ENCODE results near the gene DQX1.

DQX1 gene

DNA sequence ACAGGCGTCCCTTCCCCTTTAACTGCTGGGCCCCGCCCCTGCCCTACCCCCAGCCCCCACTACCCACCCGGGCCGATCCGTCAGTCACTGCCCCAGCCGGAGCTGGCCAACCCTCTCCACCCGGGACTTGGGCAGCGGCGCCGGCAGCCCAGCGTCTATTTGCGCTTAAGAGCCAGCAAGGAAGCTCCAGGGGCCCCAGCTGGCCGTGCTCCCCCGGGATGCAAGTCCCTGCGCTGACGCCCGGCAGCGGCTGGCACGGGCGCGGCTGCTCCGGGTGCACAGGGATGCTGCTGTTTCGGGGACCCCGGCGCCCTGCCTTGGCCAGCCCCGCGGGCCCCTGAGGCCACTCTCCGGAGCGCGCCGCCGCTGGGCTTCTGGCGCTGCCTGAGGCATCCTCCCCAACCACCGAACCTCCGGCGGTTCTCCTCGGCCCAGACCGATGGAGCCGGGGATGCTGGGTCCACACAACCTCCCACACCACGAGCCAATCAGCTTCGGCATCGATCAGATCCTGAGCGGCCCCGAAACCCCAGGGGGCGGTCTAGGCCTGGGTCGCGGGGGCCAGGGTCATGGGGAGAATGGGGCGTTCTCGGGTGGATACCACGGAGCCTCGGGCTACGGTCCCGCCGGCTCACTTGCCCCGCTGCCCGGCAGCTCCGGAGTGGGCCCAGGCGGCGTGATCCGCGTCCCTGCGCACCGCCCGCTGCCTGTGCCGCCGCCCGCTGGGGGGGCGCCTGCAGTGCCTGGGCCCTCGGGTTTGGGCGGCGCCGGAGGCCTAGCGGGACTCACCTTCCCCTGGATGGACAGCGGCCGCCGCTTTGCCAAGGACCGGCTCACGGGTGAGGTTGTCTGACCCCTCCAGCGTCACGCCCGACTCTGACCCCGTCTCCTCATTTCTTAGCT lies 11.4 kb downstream of the DQX1 start, which contains the start of gene TLX2:
Gene TLX2 (plus strand): TSS at position 83 of the 903 bp plus-strand sequence. CDS start 357 bp downstream, at position 440.
- TF ChIP-seq, protein P1, sequence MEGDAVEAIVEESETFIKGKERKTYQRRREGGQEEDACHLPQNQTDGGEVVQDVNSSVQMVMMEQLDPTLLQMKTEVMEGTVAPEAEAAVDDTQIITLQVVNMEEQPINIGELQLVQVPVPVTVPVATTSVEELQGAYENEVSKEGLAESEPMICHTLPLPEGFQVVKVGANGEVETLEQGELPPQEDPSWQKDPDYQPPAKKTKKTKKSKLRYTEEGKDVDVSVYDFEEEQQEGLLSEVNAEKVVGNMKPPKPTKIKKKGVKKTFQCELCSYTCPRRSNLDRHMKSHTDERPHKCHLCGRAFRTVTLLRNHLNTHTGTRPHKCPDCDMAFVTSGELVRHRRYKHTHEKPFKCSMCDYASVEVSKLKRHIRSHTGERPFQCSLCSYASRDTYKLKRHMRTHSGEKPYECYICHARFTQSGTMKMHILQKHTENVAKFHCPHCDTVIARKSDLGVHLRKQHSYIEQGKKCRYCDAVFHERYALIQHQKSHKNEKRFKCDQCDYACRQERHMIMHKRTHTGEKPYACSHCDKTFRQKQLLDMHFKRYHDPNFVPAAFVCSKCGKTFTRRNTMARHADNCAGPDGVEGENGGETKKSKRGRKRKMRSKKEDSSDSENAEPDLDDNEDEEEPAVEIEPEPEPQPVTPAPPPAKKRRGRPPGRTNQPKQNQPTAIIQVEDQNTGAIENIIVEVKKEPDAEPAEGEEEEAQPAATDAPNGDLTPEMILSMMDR (IDR thresholded peaks at IDR 0.05) = no peak

- TF ChIP-seq, protein P1 (IDR thresholded peaks at IDR 0.05) = no peak
Measured at GRCh38 chr2:74513605-74514367, 12.2 kb downstream of the DQX1 start.

DNA sequence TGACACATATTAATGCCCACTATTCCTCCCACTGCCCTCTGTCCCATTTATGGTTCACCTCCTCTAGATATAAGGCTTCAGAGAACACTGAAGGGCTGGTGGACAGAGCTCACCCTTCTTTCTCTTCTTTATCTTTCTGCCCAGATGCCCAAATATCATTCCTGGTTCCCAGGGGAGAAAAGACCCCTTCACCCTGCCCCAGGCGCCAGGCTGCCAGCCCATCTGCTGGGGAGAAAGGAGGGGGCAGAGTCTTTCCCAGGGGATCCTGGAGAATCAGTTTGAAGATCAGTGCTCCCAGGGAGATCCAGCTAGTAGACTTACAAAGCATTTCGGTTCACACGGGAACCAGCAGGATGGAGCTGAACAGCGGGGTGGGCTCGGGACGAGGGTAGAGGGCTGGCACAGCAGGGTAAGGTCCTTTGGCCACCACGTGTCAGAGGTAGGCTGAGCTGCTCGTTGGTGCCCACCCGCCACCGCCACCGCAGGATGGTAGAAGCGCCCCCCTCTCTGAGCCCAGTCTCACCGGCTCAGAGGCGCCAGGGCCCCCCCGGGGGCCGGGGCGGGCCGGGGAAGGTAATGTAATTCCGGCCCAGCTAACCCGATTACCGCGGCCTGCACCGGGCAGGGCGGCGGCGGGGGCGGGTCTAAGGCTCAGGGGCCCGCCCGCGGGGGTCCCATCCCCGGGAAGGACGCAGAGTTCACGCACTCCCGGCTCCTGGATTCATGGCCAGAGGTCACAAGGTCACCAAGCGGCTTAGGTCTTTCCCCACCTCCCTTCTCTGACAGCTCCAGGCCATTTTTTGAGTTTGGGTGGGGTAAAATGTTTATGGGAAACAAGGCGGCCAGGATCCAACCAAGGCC lies 13.1 kb downstream of the DQX1 start:
- TF ChIP-seq, protein P1 (IDR thresholded peaks at IDR 0.05) = no peak

DNA sequence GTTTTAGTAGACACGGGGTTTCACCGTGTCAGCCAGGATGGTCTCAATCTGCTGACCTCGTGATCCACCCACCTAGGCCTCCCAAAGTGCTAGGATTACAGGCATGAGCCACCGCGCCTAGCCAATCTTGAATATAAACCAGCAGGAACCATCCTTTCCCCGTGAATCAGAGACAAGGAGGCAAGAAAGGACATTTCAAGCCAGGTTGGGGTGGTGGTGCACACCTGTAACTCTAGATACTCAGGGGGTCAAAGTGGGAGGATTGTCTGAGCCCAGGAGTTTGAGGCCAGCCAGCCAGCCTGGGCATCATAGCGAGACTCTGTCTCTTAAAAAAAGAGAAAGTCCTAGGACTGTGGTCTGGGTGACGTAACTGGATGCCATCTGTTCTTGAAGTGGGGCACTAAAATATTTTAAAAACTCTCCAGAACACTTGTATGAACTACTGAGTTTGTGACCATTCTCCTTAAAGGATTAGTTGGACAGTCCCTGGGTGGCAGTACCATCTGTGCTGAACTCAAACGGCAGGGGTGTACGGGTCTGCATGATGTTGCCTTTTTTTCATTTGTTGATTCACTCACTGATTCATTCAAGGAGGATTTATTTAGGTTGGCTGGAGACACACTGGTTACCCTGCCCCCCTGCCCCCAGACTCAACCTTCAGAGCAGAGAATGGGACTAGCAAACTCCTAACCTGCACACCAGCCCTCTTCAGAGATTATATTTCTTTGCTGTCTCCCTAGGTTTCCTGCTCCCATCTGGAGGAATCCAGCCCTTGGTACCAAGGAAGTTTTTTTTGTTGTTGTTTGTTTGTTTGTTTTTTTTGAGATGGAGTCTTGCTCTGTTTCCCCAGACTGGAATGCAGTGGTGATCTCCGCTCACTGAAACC lies 14.7 kb downstream of the DQX1 start:
- TF ChIP-seq, protein P1 (IDR thresholded peaks at IDR 0.05) = no peak

DNA sequence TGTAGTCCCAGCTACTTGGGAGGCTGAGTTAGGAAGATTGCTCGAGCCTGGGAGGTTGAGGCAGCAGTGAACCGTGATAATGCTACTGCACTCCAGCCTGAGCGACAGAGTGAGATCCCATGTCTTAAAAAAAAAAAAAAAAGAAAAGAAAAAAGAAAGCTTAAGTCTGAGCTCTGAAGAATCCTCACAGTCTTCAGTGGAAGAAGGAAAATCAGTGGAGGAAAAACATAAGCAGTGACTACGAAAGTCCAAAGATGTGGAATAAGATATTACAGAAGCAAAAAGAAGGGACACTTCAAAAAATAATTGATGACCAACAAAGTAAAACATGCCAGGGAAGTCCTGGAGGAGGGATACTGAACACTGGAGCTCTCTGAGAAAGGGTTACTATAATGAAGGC lies 15.8 kb downstream of the DQX1 start:
- TF ChIP-seq, protein P1 (IDR thresholded peaks at IDR 0.05) = no peak

- TF ChIP-seq, protein P1 (IDR thresholded peaks at IDR 0.05) = no peak
Measured at GRCh38 chr2:74507926-74508520, 18.0 kb downstream of the DQX1 start.
